A673 (cell line): ENCODE measurements around the gene FUZ. TPM values are rescaled to one million over a fixed set of nuclear protein-coding genes. Genes with fewer than 3 reads are reported as not detected.

Source experiments
- BruUV-seq: library from RNA; stranded (reverse); fragments of 400-500 nt; replicated peaks from 2 replicates; lab custom pipeline; 2021; lab: Mats Ljungman, UMichigan
- CTCF ChIA-PET: fragments of 300-600 bp; sonication (Branson Sonifier 250); formaldehyde crosslinking; loops from one replicate; lab custom pipeline; 2022; ENCODE audit warnings: antibody characterized with exemption; lab: Charles Lee
- POLR2A ChIA-PET: fragments of 300-600 bp; sonication (Branson Sonifier 250); formaldehyde crosslinking; loops from one replicate; lab custom pipeline; 2022; ENCODE audit warnings: antibody characterized with exemption; ENCODE audit not compliant: low non-redundant PET; lab: Charles Lee
- DNase-seq: peaks from one replicate; pipeline ENCODE4 v3.0.0-alpha.2; 2015; ENCODE audit warnings: low spot score
- H3K27ac ChIP-seq: fragments of 200-600 bp; sonication (generic); 2 replicates; pipeline ENCODE4 v1.5.1; 2016; ENCODE audit warnings: mixed run types, low read depth, mild to moderate bottlenecking, mixed read lengths, antibody characterized with exemption, low read length; ENCODE audit not compliant: poor library complexity, severe bottlenecking
- H3K27me3 ChIP-seq: fragments of 200-600 bp; sonication (generic); replicated peaks from 2 replicates; pipeline ENCODE4 v1.6.1; 2017; ENCODE audit warnings: mixed run types, low read depth, mild to moderate bottlenecking, mixed read lengths, antibody characterized with exemption, low read length; ENCODE audit not compliant: insufficient read depth, poor library complexity
- H3K36me3 ChIP-seq: fragments of 200-600 bp; sonication (generic); 2 replicates; pipeline ENCODE4 v1.6.1; 2016; ENCODE audit warnings: mixed run types, mild to moderate bottlenecking, mixed read lengths, antibody characterized with exemption, low read length; ENCODE audit not compliant: insufficient read depth, poor library complexity, severe bottlenecking
- H3K4me1 ChIP-seq: fragments of 200-600 bp; sonication (generic); 2 replicates; pipeline ENCODE4 v1.6.1; 2017; ENCODE audit warnings: mixed run types, mild to moderate bottlenecking, mixed read lengths, antibody characterized with exemption, low read length; ENCODE audit not compliant: insufficient read depth, poor library complexity, severe bottlenecking
- H3K4me3 ChIP-seq: fragments of 200-600 bp; sonication (generic); 2 replicates; pipeline ENCODE4 v1.5.1; 2016; ENCODE audit warnings: low read depth, mixed run types, mild to moderate bottlenecking, mixed read lengths, low read length; ENCODE audit not compliant: poor library complexity, severe bottlenecking
- H3K9me3 ChIP-seq: fragments of 200-600 bp; sonication (generic); 2 replicates; pipeline ENCODE4 v1.6.1; 2016; ENCODE audit warnings: mixed run types, low read depth, mild to moderate bottlenecking, mixed read lengths, antibody characterized with exemption, low read length; ENCODE audit not compliant: poor library complexity, severe bottlenecking
- EZH2 ChIP-seq: fragments of 200-600 bp; sonication (generic); IDR thresholded peaks from 2 replicates; pipeline ENCODE4 v1.6.1; 2017; ENCODE audit warnings: borderline replicate concordance, low read depth, mild to moderate bottlenecking, mixed read lengths, antibody characterized with exemption, low read length; ENCODE audit not compliant: poor library complexity, severe bottlenecking
- intact Hi-C: fragments of 100-400 bp; cut with micrococcal nuclease; formaldehyde crosslinking; loops from one replicate; pipeline ENCODE4 v1.10.0; 2022; ENCODE audit not compliant: unreplicated experiment
- total RNA-seq: library from RNA; stranded (reverse); gene quantifications from 2 replicates; pipeline ENCODE4 v1.2.3, GENCODE V29; 2021
- TF ChIP-seq, protein P1 (sequence below): fragments of 300-800, 200-600 bp; sonication (generic); conservative IDR thresholded peaks from 2 replicates; pipeline ENCODE4 v1.5.1; 2017; ENCODE audit warnings: low read depth, mild to moderate bottlenecking, antibody characterized with exemption, low read length, moderate library complexity, mixed read lengths

Gene FUZ
- total RNA-seq, 1 experiment from 2014 or later = 53.0 TPM

DNA sequence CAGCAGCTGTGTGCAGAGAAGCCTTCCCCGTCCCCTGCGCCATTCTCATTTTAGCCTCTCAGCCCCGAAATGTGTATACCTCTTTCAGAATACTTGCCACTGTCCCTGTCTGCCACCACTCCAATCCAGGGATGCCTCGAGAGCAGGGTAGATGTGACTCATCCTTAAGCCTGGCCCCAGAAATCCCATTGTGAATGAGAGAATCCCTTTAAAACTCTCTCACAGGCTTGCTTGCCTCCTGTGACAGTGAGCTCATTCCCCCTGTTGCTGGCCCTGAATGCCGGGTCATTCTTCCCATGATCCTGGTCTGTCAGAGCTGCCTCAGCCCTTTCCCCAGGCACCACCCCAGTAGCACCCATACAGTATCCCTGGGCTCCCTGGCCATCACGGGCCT lies 36.7 kb downstream of the FUZ start:
- no peak for DNase-seq
- Histone ChIP-seq H3K9me3 (no peaks in the 10 kb centered on the region), H3K27me3 (no peaks in the 10 kb centered on the region), H3K4me3 (no peak overlapping the region), H3K27ac (no peak overlapping the region), H3K4me1 (no peaks in the 10 kb centered on the region), H3K36me3 (no peaks in the 10 kb centered on the region)
- POLR2A ChIA-PET = no interaction called here
- no peak for TF ChIP-seq EZH2
- TF ChIP-seq, protein P1, sequence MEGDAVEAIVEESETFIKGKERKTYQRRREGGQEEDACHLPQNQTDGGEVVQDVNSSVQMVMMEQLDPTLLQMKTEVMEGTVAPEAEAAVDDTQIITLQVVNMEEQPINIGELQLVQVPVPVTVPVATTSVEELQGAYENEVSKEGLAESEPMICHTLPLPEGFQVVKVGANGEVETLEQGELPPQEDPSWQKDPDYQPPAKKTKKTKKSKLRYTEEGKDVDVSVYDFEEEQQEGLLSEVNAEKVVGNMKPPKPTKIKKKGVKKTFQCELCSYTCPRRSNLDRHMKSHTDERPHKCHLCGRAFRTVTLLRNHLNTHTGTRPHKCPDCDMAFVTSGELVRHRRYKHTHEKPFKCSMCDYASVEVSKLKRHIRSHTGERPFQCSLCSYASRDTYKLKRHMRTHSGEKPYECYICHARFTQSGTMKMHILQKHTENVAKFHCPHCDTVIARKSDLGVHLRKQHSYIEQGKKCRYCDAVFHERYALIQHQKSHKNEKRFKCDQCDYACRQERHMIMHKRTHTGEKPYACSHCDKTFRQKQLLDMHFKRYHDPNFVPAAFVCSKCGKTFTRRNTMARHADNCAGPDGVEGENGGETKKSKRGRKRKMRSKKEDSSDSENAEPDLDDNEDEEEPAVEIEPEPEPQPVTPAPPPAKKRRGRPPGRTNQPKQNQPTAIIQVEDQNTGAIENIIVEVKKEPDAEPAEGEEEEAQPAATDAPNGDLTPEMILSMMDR = no peak
- no TSS peak for BruUV-seq
- CTCF ChIA-PET = no interaction called here
- intact Hi-C loops = no loop called here

DNA sequence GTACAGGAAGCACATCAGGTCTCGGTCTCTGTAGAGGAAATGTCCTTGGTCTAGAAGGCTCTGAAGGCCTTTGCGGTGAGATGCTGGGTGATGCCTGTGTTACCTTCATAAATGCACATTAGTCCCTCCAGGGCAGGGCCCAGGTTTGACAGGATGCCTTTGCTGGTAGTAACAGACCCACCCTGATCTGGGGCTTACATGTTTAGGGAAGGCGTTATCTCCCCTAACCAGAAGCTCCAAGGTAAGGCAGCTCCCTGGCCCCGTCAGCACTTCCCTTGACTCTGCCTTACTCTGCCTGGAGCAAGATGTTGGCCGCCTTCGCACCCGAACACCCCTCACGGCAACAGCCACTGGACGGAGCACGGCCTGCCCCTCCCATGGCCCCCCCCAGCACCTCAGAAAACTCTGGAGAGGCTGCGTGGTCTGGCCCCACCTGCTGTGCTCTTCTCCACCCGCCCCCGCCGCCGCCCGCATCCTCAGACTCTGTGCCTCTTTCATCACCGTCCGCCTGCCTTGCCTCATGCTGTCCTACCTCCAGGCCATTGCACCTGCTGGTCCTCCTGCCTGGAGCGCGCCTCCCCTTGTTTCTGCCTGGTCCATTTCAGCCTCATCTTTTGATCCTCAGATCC lies 37.2 kb downstream of the FUZ start:
- no peak overlapping the region for H3K27ac ChIP-seq
- POLR2A ChIA-PET = no interaction called here
- intact Hi-C loops = no loop called here
- no peaks in the 10 kb centered on the region for H3K4me1 ChIP-seq
- no peak for DNase-seq
- no peaks in the 10 kb centered on the region for H3K9me3 ChIP-seq
- H3K4me3 ChIP-seq = no peak overlapping the region
- CTCF ChIA-PET = no interaction called here
- BruUV-seq = no TSS peak
- H3K27me3 ChIP-seq = no peaks in the 10 kb centered on the region
- H3K36me3 ChIP-seq = no peaks in the 10 kb centered on the region
- TF ChIP-seq EZH2 = no peak
- TF ChIP-seq, protein P1 = no peak

DNA sequence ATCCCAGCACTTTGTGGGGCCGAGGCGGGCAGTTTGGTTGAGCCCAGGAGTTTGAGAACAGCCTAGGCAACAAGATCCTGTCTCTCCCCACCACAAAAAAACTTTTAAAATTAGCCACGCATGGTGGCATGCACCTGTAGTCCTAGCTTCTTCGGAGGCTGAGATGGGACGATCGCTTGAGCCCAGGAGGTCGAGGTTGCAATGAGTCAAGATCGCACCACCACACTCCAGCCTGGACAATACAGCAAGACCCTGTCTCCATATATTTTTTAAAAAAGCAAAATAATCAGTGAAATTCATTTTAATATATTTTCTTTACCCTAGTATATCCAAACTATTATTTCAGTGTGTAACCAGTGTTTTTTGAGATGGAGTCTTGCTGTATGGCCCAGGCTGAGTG lies 38.1 kb downstream of the FUZ start:
- H3K27ac ChIP-seq = no peak overlapping the region
- TF ChIP-seq, protein P1 = no peak
- TF ChIP-seq EZH2 = no peak
- ChIA-PET CTCF (no interaction called here), POLR2A (interaction anchor here (0.7 kb wide), 1 partner anchor 152 kb away, joined by 3 read pairs; no protein-coding TSS in a partner anchor)
- no peak for DNase-seq
- no peak overlapping the region for H3K4me3 ChIP-seq
- no TSS peak for BruUV-seq
- H3K36me3 ChIP-seq = no peaks in the 10 kb centered on the region
- no peaks in the 10 kb centered on the region for H3K9me3 ChIP-seq
- H3K4me1 ChIP-seq = no peaks in the 10 kb centered on the region
- H3K27me3 ChIP-seq = no peaks in the 10 kb centered on the region
- intact Hi-C loops = no loop called here
